Testis (tissue), 3 donors: ENCODE data around the gene SLC35G1. TPM values are rescaled to one million over a fixed set of nuclear protein-coding genes. Genes with fewer than 3 reads are reported as not detected.

ENCODE experiments used
- DNase-seq: peaks from one replicate; pipeline ENCODE4 v3.0.0-alpha.2; 2019
- H3K27ac ChIP-seq, 2 donors: fragments of 200-600 bp; sonication (generic); one replicate each; pipeline ENCODE4 v1.5.1; 2019
- H3K27me3 ChIP-seq: fragments of 200-600 bp; sonication (generic); one replicate; pipeline ENCODE4 v1.5.1; 2019
- H3K36me3 ChIP-seq: fragments of 200-600 bp; sonication (generic); one replicate; pipeline ENCODE4 v1.5.1; 2017; ENCODE audit warnings: low read depth; ENCODE audit errors: missing control alignments
- H3K4me1 ChIP-seq: fragments of 200-600 bp; sonication (generic); one replicate; pipeline ENCODE4 v1.5.1; 2019
- H3K4me3 ChIP-seq, 2 donors: fragments of 200-600 bp; sonication (generic); one replicate each; pipeline ENCODE4 v1.5.1; 2017 to 2019
- H3K9me3 ChIP-seq: fragments of 200-600 bp; sonication (generic); one replicate; pipeline ENCODE4 v1.5.1; 2017
- POLR2A ChIP-seq: fragments of 450-650 bp; IDR thresholded peaks from one replicate; pipeline ENCODE4 v1.6.1; 2017; ENCODE audit warnings: antibody characterized with exemption, mild to moderate bottlenecking, moderate library complexity
- WGBS, 2 donors: methylation state at CpG; one replicate each; pipeline ENCODE4 v1.1.5; 2018; 5-methylcytosine and 5-hydroxymethylcytosine counted together
- intact Hi-C: fragments of 100-400 bp; cut with DNase I; formaldehyde crosslinking; loops from one replicate; pipeline ENCODE4 v1.15.1; 2023; ENCODE audit warnings: low total_unique reads
- polyA plus RNA-seq: library from polyadenylated mRNA; stranded (reverse); fragments of 350-450 nt; fragmentation: Illumina TruSeq; extraction: RNeasy Lipid Tissue Mini Kit (QIAGEN cat#74804); gene quantifications from one replicate; pipeline ENCODE4 v1.2.3, GENCODE V29; 2014; ENCODE audit warnings: low read depth, low replicate concordance; ENCODE audit not compliant: insufficient read depth
- total RNA-seq, 2 donors: library from RNA; depleted of rRNA; stranded (reverse); fragments of >200 nt; gene quantifications; one replicate each; pipeline ENCODE4 v1.2.3, GENCODE V29; 2016
- TF ChIP-seq, protein P1 (sequence below), 3 experiments: fragments of 450-650 bp in 2 of 3; fragments of 200-600 bp in 1 of 3; sonication (generic) in 1 of 3; IDR thresholded peaks; one replicate each; pipeline ENCODE4 v1.5.1; 2016 to 2019; ENCODE audit warnings: antibody characterized with exemption in 3 of 3, mild to moderate bottlenecking in 2 of 3, moderate library complexity in 1 of 3

Gene SLC35G1
- total and polyA plus RNA-seq, 3 donors from 2014 or later: 8.8 to 13.9 (median 9.8) TPM

DNA sequence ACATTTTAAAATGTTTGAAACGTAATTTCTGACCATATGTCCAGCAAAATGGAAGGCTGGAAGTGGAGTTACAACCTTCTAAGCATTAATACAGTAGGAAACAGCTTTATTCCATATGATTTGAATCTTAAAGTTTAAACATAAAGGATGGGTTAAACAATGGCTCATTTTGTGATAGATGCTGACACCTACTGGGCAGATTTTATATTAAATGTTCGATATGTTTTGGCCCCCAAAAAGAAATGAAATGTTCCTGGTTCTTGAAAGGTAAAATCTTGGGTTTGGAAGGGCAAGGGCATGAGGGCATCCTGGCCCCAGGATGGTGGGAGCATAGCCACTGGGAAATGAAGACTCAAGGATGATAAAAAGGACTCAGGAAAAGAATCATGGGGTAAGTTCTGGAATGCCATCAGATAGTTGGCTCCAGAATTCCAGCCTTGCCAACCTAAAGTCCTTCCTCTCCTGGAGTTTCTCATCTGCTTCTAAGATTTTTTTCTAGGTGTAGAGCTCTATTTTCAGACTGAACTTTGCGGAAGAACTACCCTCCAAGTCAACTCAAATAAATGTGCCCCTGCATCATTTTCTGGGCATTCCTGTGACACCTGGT lies 34.6 kb upstream of the SLC35G1 start:
- WGBS, 2 donors: 48 to 50% methylated on average over 3 of the region's 3 CpGs
- no peak for DNase-seq
- intact Hi-C loops: no loop called here

DNA sequence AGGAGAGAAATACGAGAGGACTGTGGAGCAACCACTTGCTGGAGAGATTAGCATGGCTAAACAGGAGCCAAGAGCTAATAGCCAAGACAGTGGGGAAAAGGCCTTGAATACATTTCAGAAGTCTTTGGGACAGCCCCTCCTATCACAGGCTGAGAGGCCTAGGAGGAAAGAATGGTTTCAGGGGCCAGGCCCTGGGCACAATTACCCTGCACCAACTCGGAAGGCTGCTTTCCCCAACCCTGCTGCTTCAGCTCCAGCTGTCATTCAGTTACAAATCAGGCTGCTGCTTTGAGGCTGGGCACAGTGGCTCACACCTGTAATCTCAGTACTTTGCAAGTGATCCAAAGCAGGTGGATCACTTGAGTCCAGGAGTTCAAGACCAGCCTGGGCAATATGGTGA lies 32.0 kb upstream of the SLC35G1 start:
- WGBS, 2 donors: 78% methylated on average over 2 of the region's 2 CpGs
- H3K9me3 ChIP-seq: no peaks in the 10 kb centered on the region

More for the DNA sequence above, 34.6 kb upstream of the SLC35G1 start:
- Histone ChIP-seq H3K27me3 (no peaks in the 10 kb centered on the region), H3K4me1 (no peaks in the 10 kb centered on the region), H3K27ac (no peak overlapping the region), H3K4me3 (no peak overlapping the region), H3K36me3 (no peaks in the 10 kb centered on the region), H3K9me3 (no peaks in the 10 kb centered on the region)
- TF ChIP-seq, protein P1, sequence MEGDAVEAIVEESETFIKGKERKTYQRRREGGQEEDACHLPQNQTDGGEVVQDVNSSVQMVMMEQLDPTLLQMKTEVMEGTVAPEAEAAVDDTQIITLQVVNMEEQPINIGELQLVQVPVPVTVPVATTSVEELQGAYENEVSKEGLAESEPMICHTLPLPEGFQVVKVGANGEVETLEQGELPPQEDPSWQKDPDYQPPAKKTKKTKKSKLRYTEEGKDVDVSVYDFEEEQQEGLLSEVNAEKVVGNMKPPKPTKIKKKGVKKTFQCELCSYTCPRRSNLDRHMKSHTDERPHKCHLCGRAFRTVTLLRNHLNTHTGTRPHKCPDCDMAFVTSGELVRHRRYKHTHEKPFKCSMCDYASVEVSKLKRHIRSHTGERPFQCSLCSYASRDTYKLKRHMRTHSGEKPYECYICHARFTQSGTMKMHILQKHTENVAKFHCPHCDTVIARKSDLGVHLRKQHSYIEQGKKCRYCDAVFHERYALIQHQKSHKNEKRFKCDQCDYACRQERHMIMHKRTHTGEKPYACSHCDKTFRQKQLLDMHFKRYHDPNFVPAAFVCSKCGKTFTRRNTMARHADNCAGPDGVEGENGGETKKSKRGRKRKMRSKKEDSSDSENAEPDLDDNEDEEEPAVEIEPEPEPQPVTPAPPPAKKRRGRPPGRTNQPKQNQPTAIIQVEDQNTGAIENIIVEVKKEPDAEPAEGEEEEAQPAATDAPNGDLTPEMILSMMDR (IDR thresholded peaks at IDR 0.05): peak in 2 of 3 experiments; percentile 25 to 43
- no peak for TF ChIP-seq POLR2A

DNA sequence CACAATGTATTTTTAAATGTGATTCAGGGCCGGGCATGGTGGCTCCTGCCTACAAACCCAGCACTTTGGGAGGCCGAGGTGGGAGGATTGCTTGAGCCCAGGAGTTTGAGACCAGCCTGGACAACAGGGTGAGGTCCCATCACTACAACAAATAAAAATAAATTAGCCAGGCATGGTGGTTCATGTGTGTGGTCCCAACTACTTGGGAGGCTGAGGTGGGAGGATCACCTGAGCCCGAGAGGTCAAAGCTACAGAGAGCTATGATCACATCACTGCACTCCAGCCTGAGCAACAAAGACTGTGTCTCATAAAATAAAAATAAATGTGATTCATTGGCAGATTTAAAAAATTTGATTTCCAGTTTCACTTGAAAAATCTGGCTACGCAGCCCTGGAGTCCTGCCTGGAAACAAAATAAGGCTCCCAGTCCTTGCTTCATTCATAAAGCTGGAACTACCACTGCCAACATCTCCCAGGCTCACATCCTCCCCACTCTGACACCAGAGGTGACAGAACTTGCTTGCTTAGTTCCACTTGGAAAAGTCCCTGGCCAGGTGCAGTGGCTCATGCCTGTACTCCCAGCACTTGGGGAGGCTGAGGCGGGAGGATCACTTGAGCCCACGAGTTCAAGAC lies 27.9 kb upstream of the SLC35G1 start:
- TF ChIP-seq POLR2A: no peak
- TF ChIP-seq, protein P1 (IDR thresholded peaks at IDR 0.05): no peak
- intact Hi-C loops: no loop called here
- no peak overlapping the region for H3K4me3 ChIP-seq
- H3K36me3 ChIP-seq: no peaks in the 10 kb centered on the region
- H3K9me3 ChIP-seq: no peaks in the 10 kb centered on the region
- WGBS, 2 donors: 82 to 83% methylated on average over 6 of the region's 6 CpGs
- DNase-seq: no peak
- H3K4me1 ChIP-seq: no peaks in the 10 kb centered on the region
- H3K27me3 ChIP-seq: no peaks in the 10 kb centered on the region
- H3K27ac ChIP-seq: no peak overlapping the region

More for the DNA sequence above, 32.0 kb upstream of the SLC35G1 start:
- Histone ChIP-seq H3K27me3 (no peaks in the 10 kb centered on the region), H3K4me3 (no peak overlapping the region), H3K4me1 (no peaks in the 10 kb centered on the region), H3K27ac (no peak overlapping the region), H3K36me3 (no peaks in the 10 kb centered on the region)
- no peak for DNase-seq
- no peak for TF ChIP-seq POLR2A
- TF ChIP-seq, protein P1 (IDR thresholded peaks at IDR 0.05): no peak
- intact Hi-C loops: no loop called here

DNA sequence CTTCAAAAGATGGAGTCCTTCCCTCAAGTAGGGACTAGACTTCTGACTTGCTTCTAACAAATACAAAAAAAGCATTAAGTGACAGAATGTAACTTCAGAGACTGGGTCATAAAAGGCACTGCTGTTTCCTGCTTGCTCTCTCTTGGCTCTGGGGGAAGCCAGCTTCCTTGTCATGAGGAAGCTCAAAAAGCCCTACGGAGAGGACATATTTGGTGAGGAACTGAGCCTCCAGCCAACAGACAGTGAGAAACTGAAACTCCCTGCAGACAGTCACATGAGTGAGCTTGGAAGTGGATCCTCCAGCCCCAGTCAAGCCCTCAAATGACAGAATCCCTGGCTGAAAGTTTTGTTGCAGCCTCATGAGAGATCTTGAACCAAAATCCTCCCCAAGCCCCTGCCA lies 26.3 kb upstream of the SLC35G1 start:
- Histone ChIP-seq H3K9me3 (no peaks in the 10 kb centered on the region), H3K27ac (no peak overlapping the region), H3K27me3 (no peaks in the 10 kb centered on the region), H3K36me3 (no peaks in the 10 kb centered on the region), H3K4me3 (no peak overlapping the region), H3K4me1 (no peaks in the 10 kb centered on the region)
- 65 to 77% methylated on average over 1 of the region's 1 CpG for WGBS, 2 donors
- TF ChIP-seq, protein P1 (IDR thresholded peaks at IDR 0.05): no peak
- no peak for TF ChIP-seq POLR2A
- no peak for DNase-seq
- intact Hi-C loops: no loop called here
